Hepatocyte (in vitro differentiated cells): ENCODE results near the gene ZBTB20.

Source experiments
- CTCF ChIP-seq: fragments of 200-600 bp; sonication (generic); IDR thresholded peaks from 2 replicates; pipeline ENCODE4 v1.5.1; 2016; ENCODE audit warnings: antibody characterized with exemption, mild to moderate bottlenecking; ENCODE audit not compliant: poor library complexity
- EZH2 ChIP-seq: fragments of 200-600 bp; sonication (generic); IDR thresholded peaks from 2 replicates; pipeline ENCODE4 v1.6.1; 2016; ENCODE audit warnings: antibody characterized with exemption, mild to moderate bottlenecking, borderline replicate concordance

- TF ChIP-seq CTCF, result no peak
- no peak for TF ChIP-seq EZH2
Observed at GRCh38 chr3:114860531-114860930, 286.6 kb downstream of the ZBTB20 start.
